Activated naive CD4-positive, alpha-beta T cell treated with anti-CD3 and anti-CD28 coated beads, Interleukin-2, amount 50 U/mL, for 24 hours (primary cell): ENCODE data around the gene PDIA6.

Experiments used
- H3K27ac Mint-ChIP-seq: one replicate; pipeline ENCODE4 v1.8.0; 2021; ENCODE audit warnings: mild to moderate bottlenecking, mixed read lengths
- H3K27me3 Mint-ChIP-seq: one replicate; pipeline ENCODE4 v1.8.0; 2021; ENCODE audit warnings: mixed read lengths
- H3K36me3 Mint-ChIP-seq: one replicate; pipeline ENCODE4 v1.8.0; 2021; ENCODE audit warnings: mixed read lengths
- H3K4me1 Mint-ChIP-seq: one replicate; pipeline ENCODE4 v1.8.0; 2021; ENCODE audit warnings: mixed read lengths
- H3K4me3 Mint-ChIP-seq: one replicate; pipeline ENCODE4 v1.8.0; 2021; ENCODE audit warnings: mild to moderate bottlenecking, mixed read lengths
- H3K9me3 Mint-ChIP-seq: one replicate; pipeline ENCODE4 v1.8.0; 2021; ENCODE audit warnings: mixed read lengths

PDIA6 gene, protein sequence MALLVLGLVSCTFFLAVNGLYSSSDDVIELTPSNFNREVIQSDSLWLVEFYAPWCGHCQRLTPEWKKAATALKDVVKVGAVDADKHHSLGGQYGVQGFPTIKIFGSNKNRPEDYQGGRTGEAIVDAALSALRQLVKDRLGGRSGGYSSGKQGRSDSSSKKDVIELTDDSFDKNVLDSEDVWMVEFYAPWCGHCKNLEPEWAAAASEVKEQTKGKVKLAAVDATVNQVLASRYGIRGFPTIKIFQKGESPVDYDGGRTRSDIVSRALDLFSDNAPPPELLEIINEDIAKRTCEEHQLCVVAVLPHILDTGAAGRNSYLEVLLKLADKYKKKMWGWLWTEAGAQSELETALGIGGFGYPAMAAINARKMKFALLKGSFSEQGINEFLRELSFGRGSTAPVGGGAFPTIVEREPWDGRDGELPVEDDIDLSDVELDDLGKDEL

DNA sequence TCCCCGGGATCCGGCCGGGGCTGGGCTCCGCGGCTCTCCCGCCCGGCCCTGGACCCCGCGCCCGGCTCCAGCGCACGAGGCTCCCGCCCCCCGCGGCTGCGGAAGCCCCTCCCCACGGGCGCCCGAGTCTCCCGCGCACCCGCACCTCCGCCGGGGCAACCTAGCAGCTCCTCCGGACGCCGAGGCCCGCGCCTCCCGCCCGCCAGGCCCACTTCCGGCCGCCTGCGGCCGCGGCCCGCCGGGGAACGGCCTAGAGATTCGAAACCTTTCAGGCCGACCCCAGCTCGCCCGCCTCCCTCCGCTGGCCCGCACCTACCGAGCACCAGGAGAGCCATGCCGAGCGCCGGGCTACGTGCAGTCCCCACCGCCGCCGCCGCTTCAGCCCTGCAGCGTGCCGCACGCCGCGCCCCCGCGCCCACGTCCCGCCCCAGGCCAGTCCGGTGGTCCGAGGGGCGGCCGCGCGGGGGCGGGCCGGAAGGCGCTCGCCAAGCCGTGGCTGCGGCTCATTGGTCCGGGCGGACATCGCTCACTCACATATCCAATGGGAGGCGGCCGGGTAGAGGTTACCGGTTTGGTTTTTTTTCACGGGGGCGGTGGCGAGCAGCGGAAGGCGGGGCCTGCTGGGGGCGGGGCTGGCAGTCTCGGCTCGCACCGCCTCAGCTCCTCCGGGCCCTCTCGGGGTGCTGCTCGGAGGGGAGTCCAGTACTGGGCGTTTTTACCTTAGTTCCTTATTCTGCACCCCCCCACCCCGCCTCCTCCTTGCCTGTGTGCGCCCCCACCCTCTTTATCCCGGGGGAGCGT, at the start of gene PDIA6:
TSS of gene PDIA6 (minus strand) at position 424 of the 801 bp plus-strand sequence. CDS start at position 335, 89 bp downstream.
- Mint-ChIP-seq H3K4me1 (peaks cover 37% of the 10 kb centered on the region), H3K36me3 (peaks cover 9% of the 10 kb centered on the region), H3K27me3 (no peaks in the 10 kb centered on the region), H3K9me3 (no peaks in the 10 kb centered on the region), H3K27ac (peak within 1 kb of the TSS; percentile 93), H3K4me3 (peak within 1 kb of the TSS; percentile 93)

DNA sequence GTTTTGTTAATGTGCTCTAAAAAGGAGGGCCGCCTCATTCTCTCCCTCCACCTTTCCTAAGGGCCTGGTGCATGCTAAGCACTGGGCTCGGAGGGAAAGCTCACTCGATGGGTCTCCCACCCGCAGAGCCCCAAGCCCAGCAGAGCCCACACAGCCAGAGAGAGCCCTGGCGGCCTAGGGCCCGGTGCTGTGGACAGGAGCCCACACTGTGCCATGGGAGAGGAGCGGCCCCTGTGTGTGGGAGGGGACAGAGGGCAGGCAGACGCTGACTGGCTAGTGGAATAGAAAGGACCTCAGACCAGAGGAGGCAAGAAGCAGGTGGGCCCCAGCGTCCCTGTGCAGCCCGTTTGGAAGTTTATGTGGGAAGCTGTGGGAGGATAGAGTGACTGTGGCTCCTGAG, 49.7 kb upstream of the PDIA6 start:
- Mint-ChIP-seq H3K4me3 (no peak overlapping the region), H3K27ac (no peak overlapping the region), H3K9me3 (no peaks in the 10 kb centered on the region), H3K36me3 (no peaks in the 10 kb centered on the region), H3K27me3 (peaks cover 4% of the 10 kb centered on the region), H3K4me1 (peaks cover 37% of the 10 kb centered on the region)

DNA sequence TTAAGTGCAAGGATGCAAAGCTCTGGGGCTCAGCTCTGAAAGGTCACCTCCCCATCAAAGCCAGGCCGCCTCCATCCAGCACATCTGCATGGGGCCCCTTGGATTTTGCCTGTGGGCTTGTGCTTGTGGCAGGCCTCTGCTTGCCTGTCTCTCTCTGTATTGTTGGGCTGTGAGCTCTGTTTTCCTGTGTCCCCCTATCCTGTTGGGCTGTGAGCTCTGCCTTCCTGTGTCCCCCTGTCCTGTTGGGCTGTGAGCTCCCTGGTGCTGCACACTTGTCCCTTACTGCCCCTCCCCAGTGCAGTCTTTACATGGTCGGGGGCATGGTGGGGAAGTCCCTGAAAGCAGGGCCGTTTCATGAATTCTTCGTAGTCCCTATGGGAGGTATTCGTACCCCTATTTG, 49.2 kb upstream of the PDIA6 start:
- Mint-ChIP-seq H3K9me3 (no peaks in the 10 kb centered on the region), H3K36me3 (no peaks in the 10 kb centered on the region), H3K27ac (no peak overlapping the region), H3K4me3 (no peak overlapping the region), H3K27me3 (peaks cover 4% of the 10 kb centered on the region), H3K4me1 (peaks cover 37% of the 10 kb centered on the region)

DNA sequence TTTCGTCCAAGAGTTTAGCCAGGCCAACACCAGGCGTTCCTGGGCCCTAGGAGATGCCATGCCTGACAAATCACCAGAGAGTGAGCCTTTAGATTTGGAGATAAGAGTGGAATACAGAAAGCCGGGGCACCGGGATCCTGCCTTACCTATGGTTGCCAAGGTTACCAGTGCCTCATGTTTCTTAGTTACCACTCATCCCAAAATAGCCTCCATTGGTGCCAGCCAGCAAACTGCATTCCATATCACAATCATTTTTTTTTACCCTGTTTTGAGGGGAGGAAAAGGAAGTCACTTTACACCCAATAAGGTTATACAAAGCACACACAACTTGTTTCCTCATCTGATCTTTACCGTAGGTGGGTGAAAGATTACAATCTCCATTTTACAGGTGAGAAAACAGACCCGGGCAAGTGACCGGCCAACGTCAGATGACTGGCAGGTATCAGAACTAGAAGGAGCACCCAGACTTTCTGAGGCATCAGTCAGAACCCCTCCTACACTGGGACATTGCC, 48.3 kb upstream of the PDIA6 start:
- Mint-ChIP-seq H3K4me3 (no peak overlapping the region), H3K9me3 (no peaks in the 10 kb centered on the region), H3K27me3 (peaks cover 4% of the 10 kb centered on the region), H3K36me3 (no peaks in the 10 kb centered on the region), H3K4me1 (peaks cover 35% of the 10 kb centered on the region), H3K27ac (no peak overlapping the region)

DNA sequence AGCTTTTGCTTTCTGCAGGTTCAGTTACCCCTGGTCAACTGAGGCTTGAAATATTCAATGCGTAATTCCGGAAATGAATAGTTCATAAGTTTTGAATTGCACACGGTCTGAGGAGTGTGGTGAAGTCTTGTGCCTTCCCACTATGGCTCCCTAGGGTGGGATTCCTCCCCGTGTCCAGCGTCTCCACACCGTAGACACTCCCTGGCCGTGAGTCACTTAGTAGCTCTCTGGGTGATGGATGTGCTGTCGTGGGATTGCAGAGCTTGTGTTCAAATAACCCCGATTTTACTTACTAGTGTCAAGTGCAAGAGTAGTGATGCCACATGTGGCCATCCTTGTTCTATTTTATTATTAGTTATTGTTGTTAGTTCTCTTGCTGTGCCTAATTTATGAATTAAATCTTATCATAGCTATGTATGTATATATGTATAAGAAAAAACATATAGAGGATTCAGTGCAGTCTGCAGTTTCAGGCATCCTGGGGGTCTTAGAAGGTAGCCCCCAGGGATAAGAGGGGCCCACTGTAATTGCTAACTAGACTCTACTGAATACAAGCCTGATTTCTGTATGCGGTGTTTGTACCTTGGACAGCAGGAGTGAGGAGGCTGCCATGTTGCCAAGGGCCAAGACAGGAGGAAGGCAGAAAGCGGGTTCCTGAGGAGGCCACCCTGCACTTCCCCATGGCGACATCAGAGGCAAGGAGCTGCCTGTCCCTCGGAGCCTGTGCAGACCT, 47.7 kb upstream of the PDIA6 start:
- Mint-ChIP-seq H3K4me3 (no peak overlapping the region), H3K36me3 (no peaks in the 10 kb centered on the region)

DNA sequence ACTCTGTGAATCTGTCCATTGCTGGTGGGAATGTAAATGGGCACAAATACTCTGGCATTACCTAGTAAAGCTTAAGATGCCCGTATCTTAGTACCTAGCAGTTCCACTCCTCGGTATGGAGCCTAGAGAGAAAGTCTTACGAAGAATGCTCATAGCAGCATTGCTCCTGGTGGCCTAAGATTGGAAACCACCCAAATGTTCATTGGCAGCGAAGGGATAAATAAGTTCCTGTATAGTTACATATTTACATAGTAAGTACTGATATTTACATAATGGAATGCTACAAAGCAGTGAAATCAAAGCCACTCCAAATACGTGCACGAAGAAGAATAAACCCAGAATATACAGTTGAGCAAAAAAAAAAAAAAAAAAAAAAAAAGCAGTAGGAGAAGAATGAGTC, 46.7 kb upstream of the PDIA6 start:
- H3K9me3 Mint-ChIP-seq: no peaks in the 10 kb centered on the region
- H3K27ac Mint-ChIP-seq: no peak overlapping the region
- no peaks in the 10 kb centered on the region for H3K36me3 Mint-ChIP-seq
- no peak overlapping the region for H3K4me3 Mint-ChIP-seq
- peaks cover 4% of the 10 kb centered on the region for H3K27me3 Mint-ChIP-seq
- peaks cover 26% of the 10 kb centered on the region for H3K4me1 Mint-ChIP-seq

More for the DNA sequence above, 47.7 kb upstream of the PDIA6 start:
- H3K27me3 Mint-ChIP-seq: peaks cover 4% of the 10 kb centered on the region
- H3K9me3 Mint-ChIP-seq: no peaks in the 10 kb centered on the region
- H3K27ac Mint-ChIP-seq: no peak overlapping the region
- peaks cover 32% of the 10 kb centered on the region for H3K4me1 Mint-ChIP-seq

DNA sequence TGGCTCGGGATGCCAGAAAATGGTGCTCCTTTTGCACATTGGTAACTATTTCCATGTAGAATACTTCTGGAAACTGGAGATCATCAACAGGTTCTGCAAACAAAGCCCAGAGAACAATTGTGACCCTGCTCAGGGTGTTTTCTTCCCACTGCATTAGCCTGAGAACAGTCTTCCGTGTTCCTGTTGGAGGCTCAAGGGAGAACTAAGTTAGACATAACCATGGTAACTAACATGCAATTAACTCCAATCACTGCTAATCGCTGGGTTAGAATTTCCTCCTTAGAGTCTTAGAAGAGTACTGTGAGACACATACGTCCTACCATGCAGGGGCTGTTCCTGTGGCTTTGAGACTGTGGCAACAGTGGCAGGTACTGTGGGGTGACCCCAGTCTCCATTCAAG, 36.0 kb upstream of the PDIA6 start:
- Mint-ChIP-seq H3K4me1 (no peaks in the 10 kb centered on the region), H3K27me3 (no peaks in the 10 kb centered on the region), H3K9me3 (no peaks in the 10 kb centered on the region), H3K4me3 (no peak overlapping the region), H3K27ac (no peak overlapping the region), H3K36me3 (no peaks in the 10 kb centered on the region)

DNA sequence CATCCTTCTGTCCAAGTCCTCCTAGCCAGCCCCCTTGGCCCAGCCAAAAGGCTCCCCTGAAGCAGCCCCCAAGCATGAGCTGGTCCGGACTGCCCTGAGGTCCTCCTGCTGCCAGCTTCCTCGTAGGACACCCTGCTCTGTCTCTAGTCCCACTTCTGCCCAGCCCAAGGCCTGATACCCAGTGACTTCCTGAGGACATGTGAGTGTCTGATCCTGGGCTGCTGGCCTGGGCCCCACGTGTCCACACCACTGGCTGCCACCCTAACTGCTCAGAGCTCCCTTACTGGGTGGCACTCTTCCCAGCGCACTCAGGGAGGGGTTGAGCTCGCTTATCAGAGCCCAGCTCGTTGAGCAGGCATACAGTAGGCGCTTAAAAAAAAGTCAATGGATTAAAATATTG, 34.4 kb upstream of the PDIA6 start:
- no peak overlapping the region for H3K27ac Mint-ChIP-seq
- peaks cover 5% of the 10 kb centered on the region for H3K36me3 Mint-ChIP-seq
- no peaks in the 10 kb centered on the region for H3K9me3 Mint-ChIP-seq
- H3K27me3 Mint-ChIP-seq: no peaks in the 10 kb centered on the region
- no peak overlapping the region for H3K4me3 Mint-ChIP-seq
- no peaks in the 10 kb centered on the region for H3K4me1 Mint-ChIP-seq

DNA sequence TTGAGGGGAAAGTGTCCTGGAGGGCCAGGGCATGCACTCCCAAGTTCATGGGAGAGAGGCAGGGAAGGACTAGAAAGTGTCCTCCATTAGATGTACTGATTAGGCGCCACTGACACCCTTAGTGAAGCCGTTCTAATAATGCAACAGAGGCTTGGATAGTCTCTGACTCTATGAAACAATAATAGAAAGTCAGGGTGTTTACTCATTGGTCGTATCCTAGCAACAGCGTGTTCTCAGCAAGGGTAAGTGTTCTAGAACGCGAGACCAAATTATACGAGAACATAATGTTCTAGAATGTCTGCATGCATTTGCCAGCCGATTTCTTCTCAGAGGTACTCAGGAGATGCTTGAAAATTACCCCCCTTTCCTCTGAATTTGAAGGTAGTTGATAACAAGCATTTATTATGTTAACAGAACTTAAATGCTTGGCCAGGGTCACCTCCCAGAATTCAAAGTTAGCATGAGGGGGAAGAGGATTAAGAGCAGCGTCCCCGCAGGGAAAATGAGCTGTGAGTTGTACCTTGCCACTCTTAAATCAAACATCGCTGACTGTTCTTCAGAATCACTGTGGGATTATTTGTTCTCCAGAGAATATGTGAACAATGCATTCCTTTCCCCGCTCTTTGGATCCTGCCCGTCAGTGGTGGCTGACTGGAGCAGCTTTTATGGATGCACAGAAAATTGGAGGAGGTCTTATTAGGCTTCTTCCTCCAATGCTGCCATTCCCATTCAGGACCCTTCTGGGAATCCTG, 33.7 kb upstream of the PDIA6 start:
- no peaks in the 10 kb centered on the region for H3K27me3 Mint-ChIP-seq
- H3K4me3 Mint-ChIP-seq: no peak overlapping the region
- no peaks in the 10 kb centered on the region for H3K9me3 Mint-ChIP-seq
- no peaks in the 10 kb centered on the region for H3K4me1 Mint-ChIP-seq
- H3K27ac Mint-ChIP-seq: no peak overlapping the region
- H3K36me3 Mint-ChIP-seq: peaks cover 7% of the 10 kb centered on the region

DNA sequence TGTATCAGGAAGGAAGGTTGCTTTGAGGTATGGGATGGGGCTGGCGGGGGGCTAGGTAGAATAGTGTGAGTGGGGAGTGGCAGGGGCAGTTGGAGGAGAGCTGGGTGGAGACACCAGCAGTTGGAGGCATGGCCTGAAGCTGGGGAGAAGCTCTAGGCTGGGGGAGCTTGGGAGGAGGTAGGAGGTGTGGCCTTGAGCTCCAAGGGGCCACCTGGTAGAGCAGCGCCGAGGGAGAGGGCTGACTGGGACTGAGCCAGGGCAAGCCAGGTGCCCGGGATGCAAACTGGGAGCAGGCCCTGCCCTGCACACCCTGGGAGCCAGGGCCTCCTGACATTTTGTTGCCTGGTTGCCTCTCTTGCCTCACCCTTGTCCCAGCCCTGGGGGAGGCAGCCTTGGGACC, 33.1 kb upstream of the PDIA6 start:
- Mint-ChIP-seq H3K27ac (no peak overlapping the region), H3K4me1 (no peaks in the 10 kb centered on the region), H3K27me3 (no peaks in the 10 kb centered on the region), H3K36me3 (peaks cover 10% of the 10 kb centered on the region), H3K4me3 (no peak overlapping the region), H3K9me3 (peaks cover 2% of the 10 kb centered on the region)

DNA sequence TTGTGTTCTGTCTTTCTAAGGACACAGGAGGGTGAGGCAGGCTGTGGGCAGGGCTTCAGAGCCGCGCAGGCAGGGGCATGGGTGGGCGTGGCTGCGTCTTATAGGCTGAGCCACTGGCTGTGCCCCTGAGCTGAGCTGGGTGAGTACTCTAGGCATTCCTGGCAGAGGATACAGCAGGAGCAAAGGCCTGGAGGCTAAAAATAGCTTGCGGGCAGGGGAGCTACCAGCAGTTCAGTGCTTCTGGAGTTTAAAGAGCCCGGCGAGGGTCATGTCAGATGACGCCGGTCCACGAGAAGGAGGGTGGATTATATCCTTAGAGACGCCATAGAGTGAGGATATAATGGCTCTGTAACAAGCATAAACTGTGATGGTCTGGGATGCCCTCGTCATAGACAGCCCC, 31.5 kb upstream of the PDIA6 start:
- no peak overlapping the region for H3K4me3 Mint-ChIP-seq
- no peak overlapping the region for H3K27ac Mint-ChIP-seq
- no peaks in the 10 kb centered on the region for H3K4me1 Mint-ChIP-seq
- H3K27me3 Mint-ChIP-seq: peaks cover 3% of the 10 kb centered on the region
- H3K9me3 Mint-ChIP-seq: peaks cover 3% of the 10 kb centered on the region
- peaks cover 10% of the 10 kb centered on the region for H3K36me3 Mint-ChIP-seq

DNA sequence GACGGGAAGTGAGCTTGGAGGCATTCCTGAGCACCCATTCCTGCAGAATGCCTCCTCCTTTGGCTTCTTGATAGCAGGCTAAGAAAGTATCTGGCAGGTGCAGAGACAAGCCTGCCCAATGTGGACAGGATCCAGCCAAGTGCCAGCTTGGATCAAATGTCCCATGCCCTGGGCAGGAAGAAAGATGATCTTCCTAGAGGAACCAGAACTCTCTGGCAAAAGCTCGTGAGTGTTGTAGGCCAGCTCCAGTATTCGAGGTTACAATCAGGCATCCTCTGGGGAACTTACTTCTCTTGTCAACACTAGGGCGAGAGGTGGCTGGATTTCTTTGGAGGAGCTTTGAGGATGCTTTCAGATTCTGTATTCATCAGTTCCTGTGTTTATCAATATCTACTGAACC, 29.9 kb upstream of the PDIA6 start:
- peaks cover 10% of the 10 kb centered on the region for H3K36me3 Mint-ChIP-seq
- H3K4me3 Mint-ChIP-seq: no peak overlapping the region
- peaks cover 5% of the 10 kb centered on the region for H3K27me3 Mint-ChIP-seq
- H3K27ac Mint-ChIP-seq: no peak overlapping the region
- no peaks in the 10 kb centered on the region for H3K4me1 Mint-ChIP-seq
- peaks cover 3% of the 10 kb centered on the region for H3K9me3 Mint-ChIP-seq

DNA sequence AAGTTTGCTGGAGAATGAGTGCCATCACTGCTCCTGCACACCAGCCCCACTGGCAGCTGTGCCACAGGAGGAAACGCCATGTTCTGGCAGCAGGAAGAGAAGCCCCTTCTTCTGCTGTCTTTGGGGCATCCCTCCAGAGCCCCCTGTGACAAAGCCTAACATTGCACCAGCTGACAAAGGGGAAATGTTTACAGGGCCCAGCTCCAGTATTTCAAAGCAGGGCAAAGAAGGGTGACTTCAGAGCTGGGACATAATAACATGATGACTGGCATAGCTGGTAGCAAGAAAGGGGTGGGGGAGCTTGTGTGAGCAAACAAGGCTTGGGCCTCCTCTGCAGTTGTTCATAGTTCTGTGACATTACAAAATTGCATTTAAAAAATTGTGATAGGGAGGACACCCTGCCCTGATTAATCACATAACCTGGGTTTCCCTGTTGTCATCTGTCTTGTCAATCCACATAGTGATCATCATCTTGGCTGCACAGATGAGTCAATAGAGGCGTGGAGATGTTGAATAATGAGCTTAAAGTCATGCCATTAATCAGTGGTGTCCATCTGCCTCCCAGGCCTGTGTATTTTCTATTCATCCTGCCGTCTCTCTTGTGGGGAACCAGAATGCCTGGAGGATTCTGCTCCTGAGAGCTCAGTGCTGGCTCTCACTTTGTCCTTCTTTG, 29.1 kb upstream of the PDIA6 start:
- Mint-ChIP-seq H3K9me3 (peaks cover 3% of the 10 kb centered on the region), H3K4me3 (no peak overlapping the region), H3K4me1 (no peaks in the 10 kb centered on the region), H3K27ac (no peak overlapping the region), H3K27me3 (peaks cover 5% of the 10 kb centered on the region), H3K36me3 (peaks cover 10% of the 10 kb centered on the region)

DNA sequence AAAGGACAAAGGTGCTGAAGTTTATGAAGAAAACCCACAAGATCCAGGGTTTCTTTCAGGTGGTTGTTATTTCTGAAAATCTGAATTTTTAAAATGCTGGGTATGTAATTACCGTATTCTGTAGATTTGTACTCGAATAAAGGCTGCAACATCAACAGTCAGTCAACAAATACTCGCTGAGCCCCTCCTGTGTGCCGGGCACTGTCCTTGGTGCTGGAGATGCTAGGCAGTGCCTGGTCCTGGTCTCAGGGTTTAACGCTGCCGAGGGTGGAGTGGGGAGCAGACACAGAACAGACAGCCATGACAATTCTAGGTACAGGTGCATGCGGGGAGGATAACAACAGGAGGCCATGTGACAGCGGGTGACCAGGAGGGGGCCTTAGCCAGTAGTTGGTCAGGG, 27.2 kb upstream of the PDIA6 start:
- Mint-ChIP-seq H3K4me3 (no peak overlapping the region), H3K27me3 (peaks cover 5% of the 10 kb centered on the region), H3K9me3 (peaks cover 3% of the 10 kb centered on the region), H3K27ac (no peak overlapping the region), H3K4me1 (no peaks in the 10 kb centered on the region), H3K36me3 (peaks cover 10% of the 10 kb centered on the region)
